K562 (cell line): ENCODE results near the gene ZNF48. TPM values are rescaled to one million over a fixed set of nuclear protein-coding genes. Genes with fewer than 3 reads are reported as not detected.

Experiments used
- BCL6 ChIP-seq: fragments of 250-450 bp; sonication (Bioruptor Pico); IDR thresholded peaks from 2 replicates; pipeline ENCODE4 v1.4.0; 2020
- CBX1 ChIP-seq: sonication (generic); IDR thresholded peaks from 2 replicates; pipeline ENCODE4 v1.6.1; 2016; ENCODE audit warnings: antibody characterized with exemption, low read depth, mild to moderate bottlenecking
- CREM ChIP-seq: IDR thresholded peaks from 2 replicates; pipeline ENCODE4 v1.6.1; 2014; ENCODE audit warnings: antibody characterized with exemption, low read depth
- CTCFL ChIP-seq: IDR thresholded peaks from 2 replicates; pipeline ENCODE4 v1.6.1; 2011; ENCODE audit warnings: borderline replicate concordance, low read depth, mild to moderate bottlenecking, moderate library complexity, low read length; ENCODE audit not compliant: insufficient read depth, poor library complexity, severe bottlenecking
- HDAC3 ChIP-seq: fragments of 450-650 bp; IDR thresholded peaks from 2 replicates; pipeline ENCODE4 v1.6.1; 2018; ENCODE audit warnings: borderline replicate concordance, mild to moderate bottlenecking, moderate library complexity; ENCODE audit not compliant: partially characterized antibody
- JUND ChIP-seq, 2 experiments: IDR thresholded peaks; 2 replicates in 1 of 2; 3 replicates in 1 of 2; pipeline ENCODE4 v1.6.1; 2011; ENCODE audit warnings: borderline replicate concordance in 2 of 2, low read depth in 2 of 2, low read length in 2 of 2, improper control_type of control experiment in 1 of 2, missing biosample characterization in 1 of 2, missing genetic modification characterization in 1 of 2, missing genetic modification reagents in 1 of 2
- KLF13 ChIP-seq: fragments of 450-650 bp; IDR thresholded peaks from 2 replicates; pipeline ENCODE4 v1.6.1; 2016; ENCODE audit warnings: missing genetic modification characterization, low read depth, mild to moderate bottlenecking, missing compliant biosample characterization, moderate library complexity, borderline replicate concordance
- KLF16 ChIP-seq: IDR thresholded peaks from 2 replicates; pipeline ENCODE4 v1.6.1; 2016; ENCODE audit warnings: antibody characterized with exemption
- L3MBTL2 ChIP-seq: fragments of 450-650 bp; IDR thresholded peaks from 2 replicates; pipeline ENCODE4 v1.6.1; 2016; ENCODE audit warnings: mild to moderate bottlenecking, moderate library complexity
- MCM7 ChIP-seq, 2 experiments: fragments of 450-650 bp; IDR thresholded peaks; 2 replicates each; pipeline ENCODE4 v1.6.1; 2016 to 2018
- NFE2 ChIP-seq: IDR thresholded peaks from 2 replicates; pipeline ENCODE4 v1.6.1; 2014; ENCODE audit warnings: antibody characterized with exemption, low read depth
- RBM14 ChIP-seq: fragments of 200-400 bp; formaldehyde crosslinking; IDR thresholded peaks from 2 replicates; pipeline ENCODE4 v1.6.1; 2018; ENCODE audit warnings: low read depth, mild to moderate bottlenecking, low read length, moderate library complexity, borderline replicate concordance; ENCODE audit not compliant: insufficient read depth
- XRCC5 ChIP-seq: fragments of 200-400 bp; formaldehyde crosslinking; IDR thresholded peaks from 2 replicates; pipeline ENCODE4 v1.6.1; 2017; ENCODE audit warnings: low read depth, mild to moderate bottlenecking, low read length
- ZBTB43 ChIP-seq: sonication (generic); formaldehyde crosslinking; IDR thresholded peaks from 2 replicates; pipeline ENCODE4 v1.8.0; 2023; ENCODE audit warnings: mild to moderate bottlenecking, missing genetic modification reagents
- ZFPM2 ChIP-seq: fragments of 250-450 bp; sonication (Bioruptor Pico); IDR thresholded peaks from 2 replicates; pipeline ENCODE4 v1.5.1; 2022; ENCODE audit warnings: mild to moderate bottlenecking
- ZNF316 ChIP-seq: fragments of 450-650 bp; IDR thresholded peaks from 2 replicates; pipeline ENCODE4 v1.6.1; 2016
- ZNF561 ChIP-seq: fragments of 450-650 bp; formaldehyde crosslinking; conservative IDR thresholded peaks from 2 replicates; pipeline ENCODE4 v1.4.0; 2020; ENCODE audit warnings: mild to moderate bottlenecking, moderate library complexity
- polyA plus RNA-seq, 8 experiments: library from polyadenylated mRNA; depleted of rRNA in 4 of 8; stranded (reverse) in 5 of 8; unstranded in 3 of 8; fragments of >200 nt; fragmentation: Nextera tagmentation in 2 of 8; fragmentation: Illumina TruSeq in 1 of 8; extraction: Ambion mirVana in 2 of 8; extraction: Trizol in 1 of 8; gene quantifications; 2 replicates each; pipeline versions ENCODE4 v1.2.1 to v1.2.3, GENCODE V29; 2011 to 2014; ENCODE audit warnings: inconsistent platforms in 1 of 8, missing spikeins in 1 of 8
- total RNA-seq, 7 experiments: library from RNA; depleted of rRNA in 6 of 7; stranded (reverse); fragments of >200 nt in 6 of 7; fragmentation: Illumina TruSeq in 2 of 7; extraction: Trizol in 2 of 7; gene quantifications; 2 replicates each; pipeline versions ENCODE4 v1.2.1 to v1.2.3, GENCODE V29; 2011 to 2021; ENCODE audit warnings: low replicate concordance in 1 of 7
- TF ChIP-seq, protein P1 (sequence below), 2 experiments: IDR thresholded peaks; 2 replicates each; pipeline ENCODE4 v1.6.1; 2012; ENCODE audit warnings: improper control_type of control experiment in 2 of 2, low read depth in 2 of 2, low read length in 2 of 2, borderline replicate concordance in 1 of 2
- TF ChIP-seq, protein P2 (sequence below): IDR thresholded peaks from 2 replicates; pipeline ENCODE4 v1.6.1; 2012; ENCODE audit warnings: low read depth, low read length, improper control_type of control experiment, borderline replicate concordance

ZNF48 gene
- total and polyA plus RNA-seq, 9 of the 15 experiments (the other 6 are each of a cell fraction or from before 2014, with no cell fraction given) = 0.38 to 11.6 (median 4.7) TPM

DNA sequence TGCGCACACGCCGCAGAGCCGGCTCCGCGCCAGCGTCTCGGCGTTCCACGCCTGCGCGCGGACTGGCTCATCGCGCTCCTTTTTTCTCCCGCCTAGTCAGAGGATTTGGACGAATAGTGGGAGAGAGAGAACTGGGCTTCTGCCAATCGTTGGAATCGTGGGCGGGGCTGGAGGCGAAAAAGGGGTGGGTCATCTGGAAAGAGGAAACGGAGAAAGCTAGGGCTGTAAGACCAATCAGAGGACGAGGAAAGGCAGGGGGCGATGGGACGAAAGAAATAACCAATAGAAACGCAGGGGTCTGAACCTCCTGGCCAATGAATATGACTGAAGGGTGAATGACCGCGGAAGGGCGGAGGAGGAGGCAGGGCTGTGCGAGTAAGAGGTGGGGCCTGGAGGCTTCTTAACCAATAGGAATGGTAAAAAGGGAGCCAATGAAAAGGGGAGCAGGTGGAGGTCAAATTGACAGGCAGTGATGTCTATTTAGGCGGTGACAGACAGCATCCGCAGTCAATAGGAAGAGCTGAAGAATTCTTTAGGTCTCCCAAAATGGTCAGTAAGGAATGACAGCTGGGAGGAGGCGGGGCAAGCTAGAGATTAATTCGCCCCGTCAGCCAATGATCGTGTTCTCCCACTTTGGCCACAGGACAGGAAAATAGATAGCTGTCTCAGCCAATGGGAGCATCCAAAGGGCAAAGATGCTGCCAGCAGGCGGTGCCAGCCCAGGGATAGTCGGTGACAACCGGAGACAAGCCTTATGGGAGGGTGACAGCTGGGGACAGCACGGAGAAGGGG, 24.6 kb upstream of the ZNF48 start, which contains the start of gene TBC1D10B (continued):
- TF ChIP-seq CTCFL (peak; percentile 23), XRCC5 (peak; percentile 53), ZBTB43 (no peak), KLF13 (tag) (no peak), BCL6 (no peak), CREM (peak; percentile 61), KLF16 (no peak), ZNF561 (CRISPR knock-in tag) (no peak), MCM7 (IDR thresholded peaks at IDR 0.05) (no peak), ZNF316 (peak; percentile 92), ZFPM2 (CRISPR knock-in tag) (no peak), RBM14 (no peak), NFE2 (no peak), HDAC3 (no peak), JUND (IDR thresholded peaks at IDR 0.05; ENCODE audit: borderline replicate concordance, low read depth, low read length) (peak; percentile 37), JUND (tag; IDR thresholded peaks at IDR 0.05; ENCODE audit: borderline replicate concordance, low read depth, low read length) (peak; percentile 30; the same call in 1 of the 3 replicates), CBX1 (no peak), L3MBTL2 (peak; percentile 46; the same call in 1 of the 2 replicates)
- TF ChIP-seq, protein P1, sequence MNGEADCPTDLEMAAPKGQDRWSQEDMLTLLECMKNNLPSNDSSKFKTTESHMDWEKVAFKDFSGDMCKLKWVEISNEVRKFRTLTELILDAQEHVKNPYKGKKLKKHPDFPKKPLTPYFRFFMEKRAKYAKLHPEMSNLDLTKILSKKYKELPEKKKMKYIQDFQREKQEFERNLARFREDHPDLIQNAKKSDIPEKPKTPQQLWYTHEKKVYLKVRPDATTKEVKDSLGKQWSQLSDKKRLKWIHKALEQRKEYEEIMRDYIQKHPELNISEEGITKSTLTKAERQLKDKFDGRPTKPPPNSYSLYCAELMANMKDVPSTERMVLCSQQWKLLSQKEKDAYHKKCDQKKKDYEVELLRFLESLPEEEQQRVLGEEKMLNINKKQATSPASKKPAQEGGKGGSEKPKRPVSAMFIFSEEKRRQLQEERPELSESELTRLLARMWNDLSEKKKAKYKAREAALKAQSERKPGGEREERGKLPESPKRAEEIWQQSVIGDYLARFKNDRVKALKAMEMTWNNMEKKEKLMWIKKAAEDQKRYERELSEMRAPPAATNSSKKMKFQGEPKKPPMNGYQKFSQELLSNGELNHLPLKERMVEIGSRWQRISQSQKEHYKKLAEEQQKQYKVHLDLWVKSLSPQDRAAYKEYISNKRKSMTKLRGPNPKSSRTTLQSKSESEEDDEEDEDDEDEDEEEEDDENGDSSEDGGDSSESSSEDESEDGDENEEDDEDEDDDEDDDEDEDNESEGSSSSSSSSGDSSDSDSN (IDR thresholded peaks at IDR 0.05; ENCODE audit: borderline replicate concordance in 1 of 2, low read depth in 2 of 2, low read length in 2 of 2) = no peak
- TF ChIP-seq, protein P2, sequence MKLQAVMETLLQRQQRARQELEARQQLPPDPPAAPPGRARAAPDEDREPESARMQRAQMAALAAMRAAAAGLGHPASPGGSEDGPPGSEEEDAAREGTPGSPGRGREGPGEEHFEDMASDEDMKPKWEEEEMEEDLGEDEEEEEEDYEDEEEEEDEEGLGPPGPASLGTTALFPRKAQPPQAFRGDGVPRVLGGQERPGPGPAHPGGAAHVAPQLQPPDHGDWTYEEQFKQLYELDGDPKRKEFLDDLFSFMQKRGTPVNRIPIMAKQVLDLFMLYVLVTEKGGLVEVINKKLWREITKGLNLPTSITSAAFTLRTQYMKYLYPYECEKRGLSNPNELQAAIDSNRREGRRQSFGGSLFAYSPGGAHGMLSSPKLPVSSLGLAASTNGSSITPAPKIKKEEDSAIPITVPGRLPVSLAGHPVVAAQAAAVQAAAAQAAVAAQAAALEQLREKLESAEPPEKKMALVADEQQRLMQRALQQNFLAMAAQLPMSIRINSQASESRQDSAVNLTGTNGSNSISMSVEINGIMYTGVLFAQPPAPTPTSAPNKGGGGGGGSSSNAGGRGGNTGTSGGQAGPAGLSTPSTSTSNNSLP = peak; percentile 41; the same call in 1 of the 2 replicates
